Type B pancreatic cell (in vitro differentiated cells): ENCODE measurements around the gene SYT17. TPM values are rescaled to one million over a fixed set of nuclear protein-coding genes. Genes with fewer than 3 reads are reported as not detected.

Experiments used
- DNase-seq: peaks from one replicate; pipeline ENCODE4 v3.0.0; 2021; ENCODE audit warnings: mixed read lengths; ENCODE audit not compliant: unreplicated experiment; ENCODE audit errors: extremely low spot score
- H3K27ac Mint-ChIP-seq: 2 replicates; pipeline ENCODE4 v1.8.0; 2021; ENCODE audit warnings: mild to moderate bottlenecking, mixed read lengths
- H3K27me3 Mint-ChIP-seq: 2 replicates; pipeline ENCODE4 v1.8.0; 2021; ENCODE audit warnings: mixed read lengths
- H3K36me3 Mint-ChIP-seq: 2 replicates; pipeline ENCODE4 v1.8.0; 2021; ENCODE audit warnings: mixed read lengths
- H3K4me1 Mint-ChIP-seq: one replicate; pipeline ENCODE4 v1.8.0; 2021; ENCODE audit warnings: mixed read lengths; ENCODE audit not compliant: unreplicated experiment
- H3K4me3 Mint-ChIP-seq: 2 replicates; pipeline ENCODE4 v1.8.0; 2021; ENCODE audit warnings: mild to moderate bottlenecking, mixed read lengths
- H3K9me3 Mint-ChIP-seq: 2 replicates; pipeline ENCODE4 v1.8.0; 2021; ENCODE audit warnings: mixed read lengths
- CTCF ChIP-seq: fragments of 200-600 bp; sonication (generic); conservative IDR thresholded peaks from 2 replicates; pipeline ENCODE4 v1.5.0; 2021; ENCODE audit warnings: antibody characterized with exemption, mild to moderate bottlenecking
- total RNA-seq: library from RNA; stranded (reverse); gene quantifications from 2 replicates; pipeline ENCODE4 v1.2.1, GENCODE V29; 2021; ENCODE audit warnings: low replicate concordance

SYT17 gene
- total RNA-seq, 1 donor from 2014 or later = 10.7 TPM

DNA sequence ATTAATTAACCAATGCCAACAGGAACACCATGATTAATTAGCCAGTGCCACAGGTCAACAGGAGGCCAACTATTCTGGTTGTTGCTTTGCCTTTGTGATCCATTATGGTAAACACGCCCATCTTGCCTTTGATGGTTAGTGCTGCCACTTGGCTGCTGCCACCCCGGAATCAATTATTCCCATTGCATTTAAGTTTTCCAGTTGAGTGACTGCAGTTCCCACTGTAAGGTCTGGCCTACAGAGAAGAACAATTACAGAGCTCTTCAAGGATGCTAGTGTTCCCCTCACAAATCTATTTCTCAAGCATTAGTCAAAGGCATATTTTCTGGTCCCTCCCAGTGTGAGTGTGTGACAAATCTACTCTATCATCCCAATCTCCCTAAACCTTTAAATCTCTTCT is 110.4 kb downstream of the SYT17 start:
- Mint-ChIP-seq H3K4me3 (no peak overlapping the region), H3K9me3 (peaks cover 4% of the 10 kb centered on the region), H3K27me3 (no peaks in the 10 kb centered on the region), H3K4me1 (peaks cover under 1% of the 10 kb centered on the region), H3K36me3 (no peaks in the 10 kb centered on the region), H3K27ac (no peak overlapping the region)
- TF ChIP-seq CTCF = no peak
- DNase-seq = no peak

DNA sequence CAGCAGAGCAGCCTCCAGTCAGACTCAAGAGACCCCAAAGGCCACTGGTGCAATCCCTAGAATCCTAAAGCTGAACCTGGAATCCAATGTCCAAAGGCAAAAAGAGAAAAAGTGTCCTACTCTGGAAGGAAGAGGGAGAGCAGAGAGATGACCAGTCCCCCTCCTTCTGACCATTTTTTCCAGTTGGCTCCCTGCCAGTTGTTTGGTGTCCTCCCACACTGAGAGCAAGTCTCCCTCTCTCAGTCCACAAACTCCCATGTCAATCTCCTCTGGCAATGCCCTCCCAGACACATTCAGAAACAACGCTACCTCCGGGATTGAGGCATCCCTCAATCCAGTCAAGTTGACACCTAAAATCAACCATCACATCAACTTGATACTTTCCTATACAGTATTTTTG is 113.2 kb downstream of the SYT17 start:
- Mint-ChIP-seq H3K4me1 (peaks cover 4% of the 10 kb centered on the region), H3K27me3 (peaks cover 3% of the 10 kb centered on the region), H3K27ac (no peak overlapping the region), H3K9me3 (peaks cover 4% of the 10 kb centered on the region), H3K36me3 (no peaks in the 10 kb centered on the region), H3K4me3 (no peak overlapping the region)
- TF ChIP-seq CTCF = no peak
- no peak for DNase-seq

DNA sequence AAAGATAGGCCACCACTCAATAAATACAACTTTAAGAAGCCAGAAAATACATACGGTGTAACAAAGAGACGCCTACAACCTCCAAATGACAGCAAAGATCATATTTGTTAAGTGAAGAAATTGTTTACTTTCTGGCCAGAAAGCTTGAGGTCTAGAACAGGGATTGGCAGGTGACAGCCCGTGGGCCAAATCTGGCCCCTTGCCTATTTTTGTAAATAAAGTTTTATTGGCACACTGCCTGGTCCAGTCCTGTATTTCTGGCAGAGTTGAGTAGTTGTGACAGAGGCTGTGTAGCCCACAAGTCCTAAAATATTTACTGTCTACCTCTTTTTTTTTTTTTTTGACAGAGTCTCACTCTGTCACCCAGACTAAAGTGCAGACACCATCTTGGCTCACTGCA is 114.1 kb downstream of the SYT17 start:
- no peak overlapping the region for H3K27ac Mint-ChIP-seq
- no peaks in the 10 kb centered on the region for H3K36me3 Mint-ChIP-seq
- no peak for TF ChIP-seq CTCF
- DNase-seq = no peak
- peaks cover 4% of the 10 kb centered on the region for H3K9me3 Mint-ChIP-seq
- H3K4me1 Mint-ChIP-seq = peaks cover 4% of the 10 kb centered on the region
- H3K4me3 Mint-ChIP-seq = no peak overlapping the region
- peaks cover 3% of the 10 kb centered on the region for H3K27me3 Mint-ChIP-seq

DNA sequence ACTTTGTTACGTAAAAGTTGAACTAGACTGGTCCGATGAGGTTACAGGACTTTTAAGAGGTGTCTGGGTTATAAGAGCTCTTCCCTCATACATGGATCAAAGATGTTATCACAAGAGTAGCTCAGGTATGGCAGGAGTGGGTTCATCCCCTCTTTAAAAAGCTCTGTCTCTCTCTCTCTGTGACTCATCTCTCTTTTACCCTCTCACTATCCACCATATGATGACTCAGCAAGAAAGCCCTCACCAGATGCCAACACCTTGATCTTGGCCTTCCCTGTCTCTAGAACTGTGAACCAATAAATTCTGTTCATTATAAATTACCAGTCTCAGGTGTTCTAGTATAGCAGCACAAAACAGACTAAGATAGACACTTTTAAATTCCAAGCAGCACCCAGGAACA is 115.6 kb downstream of the SYT17 start:
- no peaks in the 10 kb centered on the region for H3K36me3 Mint-ChIP-seq
- no peak overlapping the region for H3K27ac Mint-ChIP-seq
- no peak overlapping the region for H3K4me3 Mint-ChIP-seq
- DNase-seq = no peak
- H3K9me3 Mint-ChIP-seq = peaks cover under 1% of the 10 kb centered on the region
- peaks cover 6% of the 10 kb centered on the region for H3K27me3 Mint-ChIP-seq
- peaks cover 4% of the 10 kb centered on the region for H3K4me1 Mint-ChIP-seq
- TF ChIP-seq CTCF = no peak

GRCh38 chr16:19284207-19284606 is 116.2 kb downstream of the SYT17 start:
- no peak for TF ChIP-seq CTCF
- Mint-ChIP-seq H3K27me3 (peaks cover 6% of the 10 kb centered on the region), H3K36me3 (no peaks in the 10 kb centered on the region), H3K4me1 (peaks cover 4% of the 10 kb centered on the region), H3K4me3 (no peak overlapping the region), H3K9me3 (no peaks in the 10 kb centered on the region), H3K27ac (no peak overlapping the region)
- DNase-seq = no peak

- no peaks in the 10 kb centered on the region for H3K9me3 Mint-ChIP-seq
- TF ChIP-seq CTCF = no peak
- no peak for DNase-seq
- H3K27ac Mint-ChIP-seq = no peak within 1 kb of the TSS
- H3K4me1 Mint-ChIP-seq = peaks cover 7% of the 10 kb centered on the region
- no peak within 1 kb of the TSS for H3K4me3 Mint-ChIP-seq
- H3K36me3 Mint-ChIP-seq = no peaks in the 10 kb centered on the region
- peaks cover 6% of the 10 kb centered on the region for H3K27me3 Mint-ChIP-seq
Measured at GRCh38 chr16:19285431-19285830, 117.4 kb downstream of the SYT17 start, which contains the start of gene CLEC19A. TSS of gene CLEC19A (plus strand) at chr16:19285731. CDS start at chr16:19285852, 121 bp downstream.
